HCT116 (cell line): ENCODE results near the gene HDDC3. TPM values are rescaled to one million over a fixed set of nuclear protein-coding genes. Genes with fewer than 3 reads are reported as not detected.
A peak's percentile ranks its signal among the peaks of the same experiment; 100 is the strongest.

ENCODE experiments used
- ATAC-seq: fragments of 200-7000 bp; cut with Tn5 transposase; 2 replicates; pipeline ENCODE4 v1.9.1; 2020; ENCODE audit warnings: mild to moderate bottlenecking, moderate library complexity
- BruUV-seq: library from RNA; stranded (reverse); fragments of 400-500 nt; replicated peaks from 2 replicates; lab custom pipeline; 2021; lab: Mats Ljungman, UMichigan
- CTCF ChIA-PET: fragments of 300-600 bp; sonication (Branson Sonifier 250); formaldehyde crosslinking; loops from one replicate; lab custom pipeline; 2021; ENCODE audit warnings: antibody characterized with exemption; lab: Charles Lee
- POLR2A ChIA-PET: fragments of 300-600, 350-600 bp; sonication (Branson Sonifier 250); formaldehyde crosslinking; loops from one replicate; lab custom pipeline; 2021; ENCODE audit warnings: antibody characterized with exemption; lab: Charles Lee
- RAD21 ChIA-PET, 2 experiments: fragments of 300-600 bp; sonication (Branson Sonifier 250); formaldehyde crosslinking; loops; one replicate each; lab custom pipeline; 2023; ENCODE audit warnings: low total read pairs in 2 of 2; ENCODE audit not compliant: uncharacterized antibody in 2 of 2, unreplicated experiment in 2 of 2, low non-redundant PET in 1 of 2; lab: Charles Lee
- DNase-seq: peaks from one replicate; pipeline ENCODE4 v3.0.0-alpha.2; 2010; ENCODE audit warnings: low read depth, low spot score
- H2AFZ ChIP-seq: fragments of 200-600 bp; shearing (Covaris generic), sonication (generic); 2 replicates; pipeline ENCODE4 v1.6.1; 2017; ENCODE audit warnings: low read depth, mixed run types, mixed read lengths, antibody characterized with exemption, low read length; ENCODE audit not compliant: poor library complexity, severe bottlenecking
- H3K27ac ChIP-seq: 2 replicates; pipeline ENCODE4 v1.5.1; 2012; ENCODE audit warnings: low read depth, low read length
- H3K27me3 ChIP-seq: fragments of 200-600 bp; sonication (generic); 2 replicates; pipeline ENCODE4 v1.6.1; 2016; ENCODE audit warnings: mixed run types, low read length, mixed read lengths; ENCODE audit not compliant: insufficient read depth
- H3K36me3 ChIP-seq, 2 experiments: fragments of 200-500 bp in 1 of 2; fragments of 200-600 bp in 1 of 2; sonication (Bioruptor generic) in 1 of 2; sonication (generic) in 1 of 2; 2 replicates each; pipeline versions ENCODE4 v1.5.1 to v1.6.1; 2014 to 2016; ENCODE audit warnings: low read length in 2 of 2, inconsistent platforms in 1 of 2, mixed read lengths in 1 of 2, mixed run types in 1 of 2; ENCODE audit not compliant: insufficient read depth in 2 of 2, control insufficient read depth in 1 of 2
- H3K4me1 ChIP-seq, 2 experiments: fragments of 200-600 bp in 1 of 2; sonication (generic) in 1 of 2; 2 replicates each; pipeline versions ENCODE4 v1.5.1 to v1.6.1; 2012 to 2017; ENCODE audit warnings: low read length in 2 of 2, inconsistent platforms in 1 of 2, mild to moderate bottlenecking in 1 of 2, mixed read lengths in 1 of 2, mixed run types in 1 of 2, moderate library complexity in 1 of 2; ENCODE audit not compliant: insufficient read depth in 2 of 2, control insufficient read depth in 1 of 2
- H3K4me2 ChIP-seq: fragments of 200-600 bp; sonication (generic); 2 replicates; pipeline ENCODE4 v1.6.1; 2017; ENCODE audit warnings: mixed run types, low read length, mixed read lengths
- H3K4me3 ChIP-seq, 2 experiments: fragments of 200-600 bp in 1 of 2; sonication (generic) in 1 of 2; replicated peaks in 1 of 2; 2 replicates each; pipeline ENCODE4 v1.5.1; 2011 to 2016; ENCODE audit warnings: low read length in 2 of 2, control low read depth in 1 of 2, low read depth in 1 of 2, mild to moderate bottlenecking in 1 of 2, mixed read lengths in 1 of 2, mixed run types in 1 of 2
- H3K79me2 ChIP-seq: fragments of 200-600 bp; sonication (generic); 2 replicates; pipeline ENCODE4 v1.6.1; 2017; ENCODE audit warnings: mild to moderate bottlenecking, mixed run types, low read length, moderate library complexity, mixed read lengths; ENCODE audit not compliant: insufficient read depth
- H3K9ac ChIP-seq: fragments of 200-600 bp; sonication (generic); 2 replicates; pipeline ENCODE4 v1.6.1; 2016; ENCODE audit warnings: low read length, mixed read lengths
- H3K9me2 ChIP-seq: fragments of 200-600 bp; sonication (generic), shearing (Covaris generic); 2 replicates; pipeline ENCODE4 v1.6.1; 2017; ENCODE audit warnings: mixed run types, mild to moderate bottlenecking, moderate library complexity; ENCODE audit not compliant: insufficient read depth
- H3K9me3 ChIP-seq, 2 experiments: fragments of 200-500 bp in 1 of 2; fragments of 200-600 bp in 1 of 2; sonication (Bioruptor generic) in 1 of 2; sonication (generic) in 1 of 2; 2 replicates each; pipeline ENCODE4 v1.6.1; 2014 to 2017; ENCODE audit warnings: low read length in 2 of 2, mixed read lengths in 2 of 2, inconsistent platforms in 1 of 2, low read depth in 1 of 2, mild to moderate bottlenecking in 1 of 2, mixed run types in 1 of 2, moderate library complexity in 1 of 2; ENCODE audit not compliant: control insufficient read depth in 1 of 2, insufficient read depth in 1 of 2
- H4K20me1 ChIP-seq: fragments of 200-600 bp; sonication (generic), shearing (Covaris generic); 2 replicates; pipeline ENCODE4 v1.6.1; 2017; ENCODE audit warnings: mixed run types, mild to moderate bottlenecking, moderate library complexity; ENCODE audit not compliant: insufficient read depth
- CBX3 ChIP-seq: IDR thresholded peaks from 2 replicates; pipeline ENCODE4 v1.6.1; 2012; ENCODE audit warnings: low read depth
- CEBPB ChIP-seq: IDR thresholded peaks from 2 replicates; pipeline ENCODE4 v1.6.1; 2012; ENCODE audit warnings: low read depth
- CTCF ChIP-seq, 3 experiments: fragments of 200-600 bp in 1 of 3; sonication (generic) in 1 of 3; IDR thresholded peaks in 2 of 3; conservative IDR thresholded peaks in 1 of 3; 2 replicates each; pipeline ENCODE4 v1.5.1; 2012 to 2017; ENCODE audit warnings: low read depth in 2 of 3, low read length in 2 of 3, antibody characterized with exemption in 1 of 3, borderline replicate concordance in 1 of 3, control low read depth in 1 of 3, mild to moderate bottlenecking in 1 of 3, mixed read lengths in 1 of 3, mixed run types in 1 of 3, moderate library complexity in 1 of 3; ENCODE audit not compliant: insufficient read depth in 1 of 3
- EGR1 ChIP-seq: IDR thresholded peaks from 2 replicates; pipeline ENCODE4 v1.6.1; 2012; ENCODE audit warnings: low read depth
- ELF1 ChIP-seq: IDR thresholded peaks from 2 replicates; pipeline ENCODE4 v1.6.1; 2012; ENCODE audit warnings: low read depth, borderline replicate concordance
- FOSL1 ChIP-seq: IDR thresholded peaks from 2 replicates; pipeline ENCODE4 v1.6.1; 2012; ENCODE audit warnings: low read depth
- JUND ChIP-seq: IDR thresholded peaks from 2 replicates; pipeline ENCODE4 v1.6.1; 2012
- MAX ChIP-seq: IDR thresholded peaks from 2 replicates; pipeline ENCODE4 v1.6.1; 2012
- POLR2A ChIP-seq: IDR thresholded peaks from 2 replicates; pipeline ENCODE4 v1.7.0; 2011; ENCODE audit warnings: borderline replicate concordance; ENCODE audit not compliant: insufficient read depth, insufficient read length; ENCODE audit errors: extremely low read depth
- POLR2AphosphoS5 ChIP-seq: IDR thresholded peaks from 2 replicates; pipeline ENCODE4 v1.6.1; 2011; ENCODE audit warnings: mild to moderate bottlenecking, low read depth, low read length, moderate library complexity
- REST ChIP-seq: IDR thresholded peaks from 2 replicates; pipeline ENCODE4 v1.6.1; 2012; ENCODE audit warnings: low read depth
- SIN3A ChIP-seq: IDR thresholded peaks from 2 replicates; pipeline ENCODE4 v1.6.1; 2012; ENCODE audit warnings: low read depth
- SRF ChIP-seq: IDR thresholded peaks from 2 replicates; pipeline ENCODE4 v1.6.1; 2012; ENCODE audit warnings: low read depth
- TCF7L2 ChIP-seq: IDR thresholded peaks from 2 replicates; pipeline ENCODE4 v1.7.0; 2011; ENCODE audit warnings: borderline replicate concordance, inconsistent platforms; ENCODE audit not compliant: insufficient read depth, insufficient read length; ENCODE audit errors: extremely low read depth
- YY1 ChIP-seq: IDR thresholded peaks from 2 replicates; pipeline ENCODE4 v1.6.1; 2011; ENCODE audit warnings: low read length, low read depth, moderate library complexity, mild to moderate bottlenecking; ENCODE audit not compliant: insufficient replicate concordance; ENCODE audit errors: extremely low read depth
- ZBTB33 ChIP-seq: IDR thresholded peaks from 2 replicates; pipeline ENCODE4 v1.6.1; 2011; ENCODE audit warnings: mild to moderate bottlenecking, low read length, moderate library complexity; ENCODE audit not compliant: insufficient replicate concordance; ENCODE audit errors: extremely low read depth
- ZFX ChIP-seq: fragments of 450-650 bp; IDR thresholded peaks from 2 replicates; pipeline ENCODE4 v1.6.1; 2017
- ZNF274 ChIP-seq: fragments of 200-500 bp; sonication (Bioruptor generic); IDR thresholded peaks from 2 replicates; pipeline ENCODE4 v1.6.1; 2014; ENCODE audit warnings: mild to moderate bottlenecking, low read depth, low read length, inconsistent platforms
- intact Hi-C: fragments of 100-400 bp; cut with micrococcal nuclease; formaldehyde crosslinking; loops from 2 replicates; pipeline ENCODE4 v1.10.0; 2022
- total RNA-seq: library from RNA; stranded (reverse); gene quantifications from one replicate; pipeline ENCODE4 v1.2.1, GENCODE V29; 2021; ENCODE audit not compliant: unreplicated experiment

The HDDC3 gene
- total RNA-seq, 1 experiment from 2014 or later: 20.4 TPM

GRCh38 chr15:90930861-90931574 is 1.3 kb downstream of the HDDC3 start:
- ChIA-PET POLR2A (interaction anchor here (0.5 to 2.4 kb wide), 9 partner anchors 8 to 611 kb away, joined by 3 to 7 read pairs (median 4); partner anchors contain the start of genes MAN2A2, PRC1 and RCCD1), RAD21 (interaction anchor here in 1 of 2 experiments (1.0 to 1.6 kb wide), 3 partner anchors 46 to 341 kb away, joined by 3 to 4 read pairs (median 4); no protein-coding TSS in a partner anchor), CTCF (interaction anchor here (0.5 to 6.9 kb wide), 20 partner anchors 7 to 638 kb away, joined by 3 to 70 read pairs (median 7); partner anchors contain the start of genes MAN2A2, PRC1 and RCCD1)
- DNase-seq: no peak
- intact Hi-C loops: loop anchor here (1.0 to 5.0 kb wide), 2 partner anchors 101 to 340 kb away; no protein-coding TSS in a partner anchor
- peaks cover 17 to 46% of the 10 kb centered on the region in 2 experiments; a peak in 3 of 4 replicates for H3K4me1 ChIP-seq
- peaks cover 13% of the 10 kb centered on the region; the same call in 1 of the 2 replicates for H3K79me2 ChIP-seq
- peak overlapping the region; percentile 78 for H3K27ac ChIP-seq
- peak overlapping the region; percentile 92 to 93 for H3K4me3 ChIP-seq
- TSS peak; percentile 18 for BruUV-seq
- no peaks in the 10 kb centered on the region for H3K9me2 ChIP-seq
- H3K9ac ChIP-seq: peak overlapping the region; percentile 67
- H3K4me2 ChIP-seq: peak overlapping the region; percentile 99
- no peaks in the 10 kb centered on the region for H4K20me1 ChIP-seq
- ATAC-seq: no peak
- no peaks in the 10 kb centered on the region for H3K9me3 ChIP-seq
- H3K27me3 ChIP-seq: no peaks in the 10 kb centered on the region
- no peaks in the 10 kb centered on the region for H3K36me3 ChIP-seq
- no peak overlapping the region for H2AFZ ChIP-seq
- TF ChIP-seq YY1 (no peak), CEBPB (no peak), JUND (no peak), ELF1 (no peak), FOSL1 (no peak), TCF7L2 (no peak), SRF (no peak), EGR1 (no peak), MAX (no peak), ZFX (no peak), CTCF (IDR thresholded peaks at IDR 0.05 in 2 of 3, conservative IDR thresholded peaks at IDR 0.05 in 1 of 3; ENCODE audit: borderline replicate concordance in 1 of 3, insufficient read depth in 1 of 3, low read depth in 2 of 3, low read length in 2 of 3) (no peak), SIN3A (no peak), CBX3 (no peak), REST (no peak), POLR2A (no peak), ZBTB33 (no peak), POLR2AphosphoS5 (no peak), ZNF274 (no peak)
